K562 (cell line): ENCODE results near the gene STT3A. TPM values are rescaled to one million over a fixed set of nuclear protein-coding genes. Genes with fewer than 3 reads are reported as not detected.
A peak's percentile ranks its signal among the peaks of the same experiment; 100 is the strongest.

Experiments used
- ADNP ChIP-seq: fragments of 200-800 bp; sonication (Bioruptor generic); IDR thresholded peaks from 2 replicates; pipeline ENCODE4 v1.6.1; 2016; ENCODE audit warnings: missing genetic modification characterization, missing compliant biosample characterization
- FOXM1 ChIP-seq, 2 experiments: fragments of 450-650 bp in 1 of 2; sonication (generic) in 1 of 2; formaldehyde crosslinking in 1 of 2; IDR thresholded peaks; 2 replicates each; pipeline versions ENCODE4 v1.6.1 to v1.9.0; 2017 to 2022; ENCODE audit warnings: low read depth in 2 of 2, mild to moderate bottlenecking in 2 of 2, missing genetic modification reagents in 1 of 2, moderate library complexity in 1 of 2
- JUN ChIP-seq, 2 experiments: sonication (generic) in 1 of 2; formaldehyde crosslinking in 1 of 2; IDR thresholded peaks; 2 replicates each; pipeline versions ENCODE4 v1.6.1 to v1.8.0; 2012 to 2022; ENCODE audit warnings: borderline replicate concordance in 2 of 2, mild to moderate bottlenecking in 2 of 2, improper control_type of control experiment in 1 of 2, low read depth in 1 of 2, low read length in 1 of 2, missing genetic modification reagents in 1 of 2
- MTF1 ChIP-seq: fragments of 250-450 bp; sonication (Bioruptor Pico); IDR thresholded peaks from 2 replicates; pipeline ENCODE4 v1.9.0; 2021; ENCODE audit warnings: moderate library complexity, mild to moderate bottlenecking, inconsistent platforms, borderline replicate concordance
- PCBP1 ChIP-seq: fragments of 200-400 bp; formaldehyde crosslinking; IDR thresholded peaks from 2 replicates; pipeline ENCODE4 v1.6.1; 2018; ENCODE audit warnings: mild to moderate bottlenecking, low read depth, low read length; ENCODE audit not compliant: poor library complexity, severe bottlenecking
- POLR2A ChIP-seq: fragments of 450-650 bp; conservative IDR thresholded peaks from 2 replicates; pipeline ENCODE4 v1.6.1; 2016
- RB1 ChIP-seq: fragments of 450-650 bp; IDR thresholded peaks from 2 replicates; pipeline ENCODE4 v1.6.1; 2017; ENCODE audit warnings: low read depth, mild to moderate bottlenecking
- SOX6 ChIP-seq: fragments of 450-650 bp; IDR thresholded peaks from 2 replicates; pipeline ENCODE4 v1.6.1; 2014; ENCODE audit warnings: mild to moderate bottlenecking
- TAF1 ChIP-seq: IDR thresholded peaks from 2 replicates; pipeline ENCODE4 v1.6.1; 2011; ENCODE audit warnings: mild to moderate bottlenecking, low read length, moderate library complexity; ENCODE audit not compliant: insufficient read depth, control insufficient read depth, severe bottlenecking; ENCODE audit errors: extremely low read depth
- TOE1 ChIP-seq, 2 experiments: fragments of 450-650 bp in 1 of 2; sonication (generic) in 1 of 2; formaldehyde crosslinking in 1 of 2; IDR thresholded peaks; 2 replicates each; pipeline versions ENCODE4 v1.7.1 to v1.8.0; 2016 to 2022; ENCODE audit warnings: borderline replicate concordance in 2 of 2, mild to moderate bottlenecking in 2 of 2, antibody characterized with exemption in 1 of 2, inconsistent platforms in 1 of 2, low read depth in 1 of 2, missing genetic modification reagents in 1 of 2, moderate library complexity in 1 of 2
- ZNF57 ChIP-seq: fragments of 450-650 bp; formaldehyde crosslinking; IDR thresholded peaks from 2 replicates; pipeline ENCODE4 v1.4.0; 2020; ENCODE audit warnings: mild to moderate bottlenecking, moderate library complexity
- ZNF785 ChIP-seq: fragments of 250-450 bp; sonication (Bioruptor Pico); IDR thresholded peaks from 2 replicates; pipeline ENCODE4 v1.4.0; 2020; ENCODE audit warnings: mild to moderate bottlenecking
- polyA plus RNA-seq, 8 experiments: library from polyadenylated mRNA; depleted of rRNA in 4 of 8; stranded (reverse) in 5 of 8; unstranded in 3 of 8; fragments of >200 nt; fragmentation: Nextera tagmentation in 2 of 8; fragmentation: Illumina TruSeq in 1 of 8; extraction: Ambion mirVana in 2 of 8; extraction: Trizol in 1 of 8; gene quantifications; 2 replicates each; pipeline versions ENCODE4 v1.2.1 to v1.2.3, GENCODE V29; 2011 to 2014; ENCODE audit warnings: inconsistent platforms in 1 of 8, missing spikeins in 1 of 8
- total RNA-seq, 7 experiments: library from RNA; depleted of rRNA in 6 of 7; stranded (reverse); fragments of >200 nt in 6 of 7; fragmentation: Illumina TruSeq in 2 of 7; extraction: Trizol in 2 of 7; gene quantifications; 2 replicates each; pipeline versions ENCODE4 v1.2.1 to v1.2.3, GENCODE V29; 2011 to 2021; ENCODE audit warnings: low replicate concordance in 1 of 7
- TF ChIP-seq, protein P1 (sequence below), 2 experiments: fragments of 450-650 bp; IDR thresholded peaks; 2 replicates each; pipeline ENCODE4 v1.6.1; 2016
- TF ChIP-seq, protein P2 (sequence below): fragments of 200-400 bp; formaldehyde crosslinking; IDR thresholded peaks from 2 replicates; pipeline ENCODE4 v1.6.1; 2017; ENCODE audit warnings: mild to moderate bottlenecking, low read depth, low read length, moderate library complexity
- TF ChIP-seq, protein P3 (sequence below): fragments of 450-650 bp; IDR thresholded peaks from 2 replicates; pipeline ENCODE4 v1.6.1; 2016; ENCODE audit warnings: borderline replicate concordance
- TF ChIP-seq, protein P4 (sequence below): fragments of 250-450 bp; sonication (Bioruptor Pico); IDR thresholded peaks from 2 replicates; pipeline ENCODE4 v1.5.0; 2021

STT3A gene
- total and polyA plus RNA-seq, 9 of the 15 experiments (the other 6 are each of a cell fraction or from before 2014, with no cell fraction given) = 70.7 to 330 (median 192) TPM

DNA sequence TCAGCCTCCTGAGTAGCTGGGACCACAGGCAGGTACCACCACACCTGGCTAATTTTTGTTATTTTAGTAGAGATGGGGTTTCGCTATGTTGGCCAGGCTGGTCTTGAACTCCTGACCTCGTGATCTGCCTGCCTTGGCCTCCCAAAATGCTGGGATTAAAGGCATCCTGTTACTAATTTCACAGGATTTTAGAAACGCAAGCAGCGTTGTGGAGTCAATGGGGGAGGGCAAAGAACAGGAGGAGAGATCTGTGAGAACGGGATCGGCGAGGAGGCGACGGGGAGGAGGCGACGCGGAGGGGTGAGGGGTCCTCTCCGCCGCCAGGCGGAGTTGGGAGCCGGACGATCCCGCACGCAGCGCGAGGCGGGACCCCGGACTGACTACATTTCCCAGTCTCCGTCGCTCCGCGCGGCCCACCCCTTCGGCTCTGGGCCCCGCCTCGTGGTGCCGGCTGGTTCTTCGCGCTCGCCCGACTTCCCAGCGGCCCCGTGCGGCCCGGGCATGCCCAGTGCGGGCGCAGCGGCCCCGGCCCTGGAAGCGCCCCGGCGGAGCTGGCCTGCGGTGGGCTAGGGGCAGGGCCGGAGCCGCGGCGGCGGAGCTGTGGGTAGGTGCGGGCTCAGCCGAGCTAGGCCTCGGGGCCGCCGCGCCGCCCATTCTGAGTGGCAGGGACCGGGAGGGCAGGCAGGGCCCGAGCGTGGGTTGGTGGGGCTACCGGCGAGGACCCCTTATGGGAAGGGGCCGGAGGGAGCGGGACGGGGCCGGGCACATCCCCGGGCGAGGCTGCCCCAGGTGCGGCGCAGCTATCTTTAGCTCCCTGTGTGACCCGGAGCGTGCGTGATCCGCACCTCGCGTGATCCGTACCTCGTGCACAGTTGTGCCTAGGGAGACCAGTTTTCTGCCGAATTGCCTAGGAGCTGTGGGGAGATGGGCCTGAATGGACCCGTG lies 23.4 kb upstream of the STT3A start, which contains the start of gene EI24 (continued):
- peak; percentile 34; the same call in 1 of the 2 replicates for TF ChIP-seq JUN (IDR thresholded peaks at IDR 0.05; ENCODE audit: borderline replicate concordance, low read depth, low read length)
- no peak for TF ChIP-seq JUN (CRISPR knock-in tag; IDR thresholded peaks at IDR 0.05; ENCODE audit: borderline replicate concordance)
- TF ChIP-seq, protein P1, sequence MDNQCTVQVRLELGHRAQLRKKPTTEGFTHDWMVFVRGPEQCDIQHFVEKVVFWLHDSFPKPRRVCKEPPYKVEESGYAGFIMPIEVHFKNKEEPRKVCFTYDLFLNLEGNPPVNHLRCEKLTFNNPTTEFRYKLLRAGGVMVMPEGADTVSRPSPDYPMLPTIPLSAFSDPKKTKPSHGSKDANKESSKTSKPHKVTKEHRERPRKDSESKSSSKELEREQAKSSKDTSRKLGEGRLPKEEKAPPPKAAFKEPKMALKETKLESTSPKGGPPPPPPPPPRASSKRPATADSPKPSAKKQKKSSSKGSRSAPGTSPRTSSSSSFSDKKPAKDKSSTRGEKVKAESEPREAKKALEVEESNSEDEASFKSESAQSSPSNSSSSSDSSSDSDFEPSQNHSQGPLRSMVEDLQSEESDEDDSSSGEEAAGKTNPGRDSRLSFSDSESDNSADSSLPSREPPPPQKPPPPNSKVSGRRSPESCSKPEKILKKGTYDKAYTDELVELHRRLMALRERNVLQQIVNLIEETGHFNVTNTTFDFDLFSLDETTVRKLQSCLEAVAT (IDR thresholded peaks at IDR 0.05) = peak in 1 of 2 experiments; percentile 9; a peak in 1 of 4 replicates
- peak; percentile 61; the same call in 1 of the 2 replicates for TF ChIP-seq POLR2A
- TF ChIP-seq, protein P2, sequence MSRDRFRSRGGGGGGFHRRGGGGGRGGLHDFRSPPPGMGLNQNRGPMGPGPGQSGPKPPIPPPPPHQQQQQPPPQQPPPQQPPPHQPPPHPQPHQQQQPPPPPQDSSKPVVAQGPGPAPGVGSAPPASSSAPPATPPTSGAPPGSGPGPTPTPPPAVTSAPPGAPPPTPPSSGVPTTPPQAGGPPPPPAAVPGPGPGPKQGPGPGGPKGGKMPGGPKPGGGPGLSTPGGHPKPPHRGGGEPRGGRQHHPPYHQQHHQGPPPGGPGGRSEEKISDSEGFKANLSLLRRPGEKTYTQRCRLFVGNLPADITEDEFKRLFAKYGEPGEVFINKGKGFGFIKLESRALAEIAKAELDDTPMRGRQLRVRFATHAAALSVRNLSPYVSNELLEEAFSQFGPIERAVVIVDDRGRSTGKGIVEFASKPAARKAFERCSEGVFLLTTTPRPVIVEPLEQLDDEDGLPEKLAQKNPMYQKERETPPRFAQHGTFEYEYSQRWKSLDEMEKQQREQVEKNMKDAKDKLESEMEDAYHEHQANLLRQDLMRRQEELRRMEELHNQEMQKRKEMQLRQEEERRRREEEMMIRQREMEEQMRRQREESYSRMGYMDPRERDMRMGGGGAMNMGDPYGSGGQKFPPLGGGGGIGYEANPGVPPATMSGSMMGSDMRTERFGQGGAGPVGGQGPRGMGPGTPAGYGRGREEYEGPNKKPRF = no peak
- TF ChIP-seq, protein P3, sequence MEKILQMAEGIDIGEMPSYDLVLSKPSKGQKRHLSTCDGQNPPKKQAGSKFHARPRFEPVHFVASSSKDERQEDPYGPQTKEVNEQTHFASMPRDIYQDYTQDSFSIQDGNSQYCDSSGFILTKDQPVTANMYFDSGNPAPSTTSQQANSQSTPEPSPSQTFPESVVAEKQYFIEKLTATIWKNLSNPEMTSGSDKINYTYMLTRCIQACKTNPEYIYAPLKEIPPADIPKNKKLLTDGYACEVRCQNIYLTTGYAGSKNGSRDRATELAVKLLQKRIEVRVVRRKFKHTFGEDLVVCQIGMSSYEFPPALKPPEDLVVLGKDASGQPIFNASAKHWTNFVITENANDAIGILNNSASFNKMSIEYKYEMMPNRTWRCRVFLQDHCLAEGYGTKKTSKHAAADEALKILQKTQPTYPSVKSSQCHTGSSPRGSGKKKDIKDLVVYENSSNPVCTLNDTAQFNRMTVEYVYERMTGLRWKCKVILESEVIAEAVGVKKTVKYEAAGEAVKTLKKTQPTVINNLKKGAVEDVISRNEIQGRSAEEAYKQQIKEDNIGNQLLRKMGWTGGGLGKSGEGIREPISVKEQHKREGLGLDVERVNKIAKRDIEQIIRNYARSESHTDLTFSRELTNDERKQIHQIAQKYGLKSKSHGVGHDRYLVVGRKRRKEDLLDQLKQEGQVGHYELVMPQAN = peak; percentile 47; the same call in 1 of the 2 replicates
- TF ChIP-seq MTF1 (CRISPR knock-in tag) = no peak
- TF ChIP-seq RB1 = peak; percentile 89
- peak; percentile 50 for TF ChIP-seq FOXM1 (IDR thresholded peaks at IDR 0.05; ENCODE audit: low read depth)
- TF ChIP-seq FOXM1 (CRISPR knock-in tag; IDR thresholded peaks at IDR 0.05; ENCODE audit: low read depth) = no peak
- TF ChIP-seq TOE1 (IDR thresholded peaks at IDR 0.05; ENCODE audit: borderline replicate concordance) = peak; percentile 71
- no peak for TF ChIP-seq TOE1 (CRISPR knock-in tag; IDR thresholded peaks at IDR 0.05; ENCODE audit: borderline replicate concordance, low read depth)
- TF ChIP-seq ZNF57 = 0 out of 2 replicates have a peak, but pooled peaks have one; percentile 45
- peak; percentile 33 for TF ChIP-seq PCBP1
- TF ChIP-seq ADNP (tag) = peak; percentile 92
- TF ChIP-seq SOX6 = peak; percentile 38; the same call in 1 of the 2 replicates
- TF ChIP-seq TAF1 = peak; percentile 69
- TF ChIP-seq, protein P4, sequence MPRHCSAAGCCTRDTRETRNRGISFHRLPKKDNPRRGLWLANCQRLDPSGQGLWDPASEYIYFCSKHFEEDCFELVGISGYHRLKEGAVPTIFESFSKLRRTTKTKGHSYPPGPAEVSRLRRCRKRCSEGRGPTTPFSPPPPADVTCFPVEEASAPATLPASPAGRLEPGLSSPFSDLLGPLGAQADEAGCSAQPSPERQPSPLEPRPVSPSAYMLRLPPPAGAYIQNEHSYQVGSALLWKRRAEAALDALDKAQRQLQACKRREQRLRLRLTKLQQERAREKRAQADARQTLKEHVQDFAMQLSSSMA (CRISPR knock-in tag) = peak; percentile 56; the same call in 1 of the 2 replicates
- TF ChIP-seq ZNF785 (CRISPR knock-in tag) = no peak
